Measurements from ENCODE around the gene CHKB. TPM values are rescaled to one million over a fixed set of nuclear protein-coding genes. Genes with fewer than 3 reads are reported as not detected.

The CHKB gene
- total and polyA plus RNA-seq, 2 donors (not counting 1 experiment from before 2014, with no cell fraction given) = 21.9 to 22.8 TPM

DNA sequence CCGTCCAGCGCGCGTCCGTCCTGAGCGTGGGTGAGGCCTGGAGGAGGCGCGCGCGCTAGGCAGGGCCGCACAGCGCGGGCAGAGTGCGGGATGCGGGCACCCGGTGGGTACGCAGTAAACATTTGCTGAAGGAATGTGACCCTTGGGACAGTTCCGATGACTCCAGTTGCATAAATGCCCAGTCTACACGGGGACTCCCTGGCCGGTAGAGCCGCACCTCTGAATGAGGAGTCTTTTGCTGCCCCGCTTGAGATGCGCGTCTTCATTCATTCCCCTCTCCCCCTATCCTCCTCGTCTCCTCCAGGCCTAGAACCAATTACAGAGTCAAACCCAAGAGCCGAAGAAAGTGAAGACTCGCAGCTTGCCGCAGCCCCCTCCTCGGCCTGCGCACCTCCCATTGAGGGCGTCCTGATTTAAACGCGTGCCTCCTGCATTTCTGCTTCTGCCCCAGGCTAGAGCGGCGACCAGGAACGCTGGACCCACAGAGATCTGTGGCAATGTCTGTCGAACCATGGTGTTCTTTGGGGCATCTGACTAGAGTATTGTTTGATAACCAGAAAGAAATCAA, 729 bp upstream of the CHKB start:
- TF ChIP-seq EZH2 (IDR thresholded peaks at IDR 0.05; ENCODE audit: low read length, missing control alignments) (no peak), CTCF (conservative IDR thresholded peaks at IDR 0.05 in 1 of 2, IDR thresholded peaks at IDR 0.05 in 1 of 2; ENCODE audit: low read depth in 1 of 2, low read length in 2 of 2) (peak; percentile 12 to 16)
- H3K27me3 ChIP-seq (ENCODE audit: control insufficient read depth, insufficient read depth, low read length) = no peaks in the 10 kb centered on the region
- H3K79me2 ChIP-seq (ENCODE audit: control insufficient read depth, insufficient read depth, low read length) = peaks cover 2% of the 10 kb centered on the region
- peak overlapping the region; percentile 83 for H2AFZ ChIP-seq (ENCODE audit: low read length)
- DNase-seq (ENCODE audit: low read depth in 2 of 2) = no peak
- H3K9me3 ChIP-seq (ENCODE audit: control insufficient read depth, insufficient read depth, low read depth, low read length) = no peaks in the 10 kb centered on the region
- H3K27ac ChIP-seq (ENCODE audit: insufficient read depth, low read length) = peak overlapping the region; percentile 52
- H3K36me3 ChIP-seq (ENCODE audit: control insufficient read depth, insufficient read depth, low read length) = no peaks in the 10 kb centered on the region
- H3K9ac ChIP-seq (ENCODE audit: insufficient read depth, low read length) = peak overlapping the region; percentile 62
- H4K20me1 ChIP-seq (ENCODE audit: control insufficient read depth, extremely low read depth, insufficient read depth, low read length) = no peaks in the 10 kb centered on the region
- H3K4me2 ChIP-seq (ENCODE audit: extremely low read depth, insufficient read depth, low read length) = peak overlapping the region; percentile 97
- H3K4me3 ChIP-seq (replicated peaks in 1 of 4; ENCODE audit: control extremely low read depth in 1 of 4, insufficient read depth in 1 of 4, low read depth in 3 of 4, low read length in 4 of 4) = peak overlapping the region; percentile 71 to 84 (median 81)
- peaks cover 5% of the 10 kb centered on the region for H3K4me1 ChIP-seq (ENCODE audit: control insufficient read depth, extremely low read depth, insufficient read depth, low read length)

DNA sequence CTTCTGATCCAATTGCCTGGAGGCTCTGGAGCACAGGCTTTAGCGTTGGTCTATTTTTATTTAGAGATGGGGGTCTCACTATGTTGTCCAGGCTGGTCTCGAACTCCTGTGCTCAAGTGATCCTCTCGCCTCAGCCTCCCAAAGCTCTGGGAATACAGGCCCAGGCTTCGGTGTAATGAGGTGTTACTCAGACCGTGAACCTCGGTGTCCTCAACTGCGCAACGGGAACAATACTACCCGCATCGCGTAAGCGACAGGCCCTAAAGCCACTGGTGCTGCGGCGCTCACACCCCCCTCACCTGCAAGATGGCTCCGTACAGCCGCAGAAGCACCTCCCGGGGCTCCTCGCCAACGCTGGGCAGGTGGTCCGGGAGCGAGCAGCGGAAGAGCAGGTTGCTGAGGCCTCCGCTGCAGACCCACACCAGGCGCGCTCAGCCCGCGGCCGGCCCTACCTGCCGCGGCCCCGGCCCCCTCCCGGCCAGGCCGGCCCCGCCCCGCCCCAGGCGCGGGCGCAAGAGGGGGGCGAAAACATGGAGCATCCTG, 628 bp downstream of the CHKB start:
- no peaks in the 10 kb centered on the region for H3K27me3 ChIP-seq (ENCODE audit: control insufficient read depth, insufficient read depth, low read length)
- peak overlapping the region; percentile 76 to 82 (median 78) for H3K4me3 ChIP-seq (replicated peaks in 1 of 4; ENCODE audit: control extremely low read depth in 1 of 4, insufficient read depth in 1 of 4, low read depth in 3 of 4, low read length in 4 of 4)
- H3K4me1 ChIP-seq (ENCODE audit: control insufficient read depth, extremely low read depth, insufficient read depth, low read length) = peaks cover 8% of the 10 kb centered on the region
- DNase-seq (ENCODE audit: low read depth in 2 of 2) = peak in 1 of 2 donors; percentile 13
- TF ChIP-seq CTCF (conservative IDR thresholded peaks at IDR 0.05 in 1 of 2, IDR thresholded peaks at IDR 0.05 in 1 of 2; ENCODE audit: low read depth in 1 of 2, low read length in 2 of 2) = no peak
- no peak for TF ChIP-seq EZH2 (IDR thresholded peaks at IDR 0.05; ENCODE audit: low read length, missing control alignments)
- H3K79me2 ChIP-seq (ENCODE audit: control insufficient read depth, insufficient read depth, low read length) = peaks cover 2% of the 10 kb centered on the region
- peak overlapping the region; percentile 93 for H3K4me2 ChIP-seq (ENCODE audit: extremely low read depth, insufficient read depth, low read length)
- H3K9me3 ChIP-seq (ENCODE audit: control insufficient read depth, insufficient read depth, low read depth, low read length) = no peaks in the 10 kb centered on the region
- H4K20me1 ChIP-seq (ENCODE audit: control insufficient read depth, extremely low read depth, insufficient read depth, low read length) = no peaks in the 10 kb centered on the region
- peak overlapping the region; percentile 97 for H3K9ac ChIP-seq (ENCODE audit: insufficient read depth, low read length)
- H2AFZ ChIP-seq (ENCODE audit: low read length) = peak overlapping the region; percentile 55
- H3K27ac ChIP-seq (ENCODE audit: insufficient read depth, low read length) = peak overlapping the region; percentile 95
- H3K36me3 ChIP-seq (ENCODE audit: control insufficient read depth, insufficient read depth, low read length) = no peaks in the 10 kb centered on the region

- H3K79me2 ChIP-seq (ENCODE audit: control insufficient read depth, insufficient read depth, low read length) = peaks cover 2% of the 10 kb centered on the region
- peaks cover 8% of the 10 kb centered on the region for H3K4me1 ChIP-seq (ENCODE audit: control insufficient read depth, extremely low read depth, insufficient read depth, low read length)
- no peak for DNase-seq (ENCODE audit: low read depth in 2 of 2)
- H4K20me1 ChIP-seq (ENCODE audit: control insufficient read depth, extremely low read depth, insufficient read depth, low read length) = no peaks in the 10 kb centered on the region
- H3K9ac ChIP-seq (ENCODE audit: insufficient read depth, low read length) = no peak overlapping the region
- TF ChIP-seq EZH2 (IDR thresholded peaks at IDR 0.05; ENCODE audit: low read length, missing control alignments) (no peak), CTCF (conservative IDR thresholded peaks at IDR 0.05 in 1 of 2, IDR thresholded peaks at IDR 0.05 in 1 of 2; ENCODE audit: low read depth in 1 of 2, low read length in 2 of 2) (no peak)
- H3K27me3 ChIP-seq (ENCODE audit: control insufficient read depth, insufficient read depth, low read length) = no peaks in the 10 kb centered on the region
- H3K9me3 ChIP-seq (ENCODE audit: control insufficient read depth, insufficient read depth, low read depth, low read length) = no peaks in the 10 kb centered on the region
- H2AFZ ChIP-seq (ENCODE audit: low read length) = no peak overlapping the region
- no peaks in the 10 kb centered on the region for H3K36me3 ChIP-seq (ENCODE audit: control insufficient read depth, insufficient read depth, low read length)
- no peak overlapping the region for H3K27ac ChIP-seq (ENCODE audit: insufficient read depth, low read length)
- H3K4me2 ChIP-seq (ENCODE audit: extremely low read depth, insufficient read depth, low read length) = peak overlapping the region; percentile 93
- H3K4me3 ChIP-seq (replicated peaks in 1 of 4; ENCODE audit: control extremely low read depth in 1 of 4, insufficient read depth in 1 of 4, low read depth in 3 of 4, low read length in 4 of 4) = peak overlapping the region; percentile 76 to 82 (median 78)
These were observed 1.4 kb downstream of the CHKB start for GRCh38 chr22:50581031-50581949.

Data from fibroblast of lung (primary cell).